Measurements from ENCODE around the gene MYL6B.

GRCh38 chr12:56146492-56147460, 5.6 kb upstream of the MYL6B start:
- TF ChIP-seq, protein P1, sequence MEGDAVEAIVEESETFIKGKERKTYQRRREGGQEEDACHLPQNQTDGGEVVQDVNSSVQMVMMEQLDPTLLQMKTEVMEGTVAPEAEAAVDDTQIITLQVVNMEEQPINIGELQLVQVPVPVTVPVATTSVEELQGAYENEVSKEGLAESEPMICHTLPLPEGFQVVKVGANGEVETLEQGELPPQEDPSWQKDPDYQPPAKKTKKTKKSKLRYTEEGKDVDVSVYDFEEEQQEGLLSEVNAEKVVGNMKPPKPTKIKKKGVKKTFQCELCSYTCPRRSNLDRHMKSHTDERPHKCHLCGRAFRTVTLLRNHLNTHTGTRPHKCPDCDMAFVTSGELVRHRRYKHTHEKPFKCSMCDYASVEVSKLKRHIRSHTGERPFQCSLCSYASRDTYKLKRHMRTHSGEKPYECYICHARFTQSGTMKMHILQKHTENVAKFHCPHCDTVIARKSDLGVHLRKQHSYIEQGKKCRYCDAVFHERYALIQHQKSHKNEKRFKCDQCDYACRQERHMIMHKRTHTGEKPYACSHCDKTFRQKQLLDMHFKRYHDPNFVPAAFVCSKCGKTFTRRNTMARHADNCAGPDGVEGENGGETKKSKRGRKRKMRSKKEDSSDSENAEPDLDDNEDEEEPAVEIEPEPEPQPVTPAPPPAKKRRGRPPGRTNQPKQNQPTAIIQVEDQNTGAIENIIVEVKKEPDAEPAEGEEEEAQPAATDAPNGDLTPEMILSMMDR (IDR thresholded peaks at IDR 0.05): no peak
- no peak for TF ChIP-seq ZFX (IDR thresholded peaks at IDR 0.05; ENCODE audit: borderline replicate concordance)

Data from 22Rv1 (cell line).